ENCODE measurements around the gene CBFA2T3.

The CBFA2T3 gene

DNA sequence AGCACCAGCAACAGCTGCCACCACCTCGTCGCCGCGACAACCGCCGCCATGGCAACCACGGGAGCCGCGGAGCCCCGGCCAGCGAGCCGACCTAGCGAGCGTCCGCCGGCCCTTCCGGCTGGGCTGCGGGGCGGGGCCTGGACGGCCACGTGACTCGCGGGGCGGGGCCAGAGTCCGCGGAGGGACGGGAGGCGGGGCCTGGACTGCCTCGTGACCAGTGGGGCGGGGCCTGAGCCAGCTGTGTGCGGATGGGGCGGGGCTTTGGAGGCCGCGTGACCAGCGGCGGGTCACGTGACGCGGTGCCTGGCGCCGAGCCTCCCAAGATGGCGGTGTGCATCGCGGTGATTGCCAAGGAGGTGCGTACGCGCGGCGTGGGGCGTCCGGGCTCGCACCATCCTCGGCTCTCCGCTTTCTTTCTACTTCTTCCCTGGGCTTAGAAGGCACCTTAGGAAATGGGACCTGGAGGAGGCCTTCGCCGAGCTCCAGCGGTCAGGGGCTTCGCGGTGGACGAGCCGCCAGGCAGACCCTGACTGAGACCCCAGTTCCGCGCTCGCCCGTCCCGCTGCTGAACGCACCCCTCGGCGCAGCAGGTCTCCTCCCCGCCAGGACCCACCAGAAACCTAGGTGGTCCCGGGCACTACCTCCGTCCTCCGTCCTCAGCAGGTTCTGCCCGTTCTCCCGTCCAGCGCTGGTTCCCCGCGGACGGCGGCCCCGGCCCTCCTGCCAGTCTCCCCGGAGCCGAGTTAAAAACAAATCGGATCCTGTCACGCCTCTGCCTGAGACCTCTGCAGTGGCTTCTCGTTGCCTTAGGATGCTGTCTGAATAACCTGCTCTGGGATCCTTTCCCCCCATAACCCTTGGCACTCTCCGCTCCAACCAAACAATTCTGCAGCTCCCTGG lies 119.9 kb downstream of the CBFA2T3 start, which contains the start of the genes GALNS and TRAPPC2L:
GALNS (minus strand) TSS at position 120 of the 900 bp plus-strand sequence; CDS start at position 50, 70 bp downstream.
TRAPPC2L (plus strand) TSS at position 300 of the 900 bp plus-strand sequence; CDS start at position 324, 24 bp downstream.
- peak; percentile 92 for DNase-seq (ENCODE audit: low spot score)

- DNase-seq (ENCODE audit: low spot score): no peak
Measured at GRCh38 chr16:88856122-88856827, 120.7 kb downstream of the CBFA2T3 start.

DNA sequence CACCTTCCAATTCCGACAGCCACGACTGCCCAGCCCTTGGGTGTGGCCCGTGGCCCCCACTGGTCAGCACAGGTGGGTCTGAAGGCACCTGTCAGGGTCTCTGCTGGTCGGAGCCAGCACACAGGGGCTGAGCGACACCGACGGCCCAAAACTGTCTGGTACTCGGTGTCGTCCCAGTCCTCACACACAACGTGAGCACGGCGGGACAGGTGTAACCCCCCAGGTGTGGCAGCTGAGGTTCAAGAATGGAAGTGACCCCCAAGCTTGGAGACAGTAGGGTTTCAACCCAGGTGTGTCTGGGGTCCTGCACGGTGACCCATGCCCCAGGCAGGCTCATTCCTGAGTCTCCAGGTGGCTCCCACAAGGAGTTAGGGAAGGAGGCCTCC lies 121.3 kb downstream of the CBFA2T3 start:
- DNase-seq (ENCODE audit: low spot score): no peak

DNA sequence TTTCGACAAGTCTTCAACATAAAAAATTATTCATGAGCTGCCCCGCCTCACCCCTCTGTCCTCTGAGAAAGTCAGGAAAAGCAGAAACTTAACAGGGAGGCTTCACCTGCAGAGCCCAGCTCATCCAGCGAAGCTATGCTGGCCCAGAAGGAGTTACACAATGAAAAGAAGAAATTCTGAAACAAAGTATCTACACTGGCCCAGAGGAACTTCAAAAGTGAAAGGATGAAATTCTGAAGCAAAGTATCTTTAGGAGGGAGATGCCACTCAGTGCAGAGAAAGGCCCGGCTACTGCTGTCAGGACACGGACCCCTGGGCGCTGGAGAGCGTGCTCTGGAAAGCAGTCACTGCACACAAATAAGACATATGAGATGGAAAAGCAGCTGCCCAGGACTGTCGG lies 121.8 kb downstream of the CBFA2T3 start:
- DNase-seq (ENCODE audit: low spot score): no peak

DNA sequence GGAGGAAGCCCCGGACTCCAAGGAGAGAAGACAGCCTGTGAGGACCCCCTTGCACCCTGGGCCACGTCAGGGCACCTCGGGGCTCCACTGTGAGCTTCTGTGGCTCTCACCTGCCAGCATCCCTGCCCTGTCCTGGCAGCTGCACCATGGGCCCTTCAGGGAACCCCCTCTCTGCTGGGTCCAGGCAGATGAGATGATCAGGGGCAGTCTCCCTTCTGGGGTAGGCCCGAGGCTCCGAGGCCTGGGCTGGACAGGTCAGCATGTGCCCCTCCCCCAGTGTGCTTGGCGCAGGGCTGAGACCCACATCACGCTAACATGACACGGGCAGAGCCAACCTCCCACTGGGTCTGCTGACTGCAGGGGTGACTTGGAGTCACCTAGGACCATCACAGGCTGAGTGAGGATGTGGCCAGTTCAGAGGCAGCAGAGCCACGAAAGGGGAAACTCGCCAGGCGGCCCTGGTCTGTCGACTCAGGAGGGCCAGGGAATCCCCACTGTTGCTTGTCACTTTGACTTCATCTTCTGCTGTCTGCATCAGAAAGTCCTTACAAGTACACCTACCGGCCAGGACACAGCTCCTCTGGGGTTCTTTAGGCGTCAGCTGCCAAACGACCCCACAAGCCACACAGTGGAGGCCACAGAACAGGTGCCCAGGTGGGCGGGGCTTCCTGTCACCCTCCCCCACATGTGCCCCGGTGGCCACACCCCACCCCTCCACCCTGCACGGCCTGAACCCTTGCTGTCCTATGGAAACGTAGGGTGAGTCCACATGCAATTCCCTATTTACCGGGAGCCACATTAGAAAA lies 122.5 kb downstream of the CBFA2T3 start:
- no peak for DNase-seq (ENCODE audit: low spot score)

DNA sequence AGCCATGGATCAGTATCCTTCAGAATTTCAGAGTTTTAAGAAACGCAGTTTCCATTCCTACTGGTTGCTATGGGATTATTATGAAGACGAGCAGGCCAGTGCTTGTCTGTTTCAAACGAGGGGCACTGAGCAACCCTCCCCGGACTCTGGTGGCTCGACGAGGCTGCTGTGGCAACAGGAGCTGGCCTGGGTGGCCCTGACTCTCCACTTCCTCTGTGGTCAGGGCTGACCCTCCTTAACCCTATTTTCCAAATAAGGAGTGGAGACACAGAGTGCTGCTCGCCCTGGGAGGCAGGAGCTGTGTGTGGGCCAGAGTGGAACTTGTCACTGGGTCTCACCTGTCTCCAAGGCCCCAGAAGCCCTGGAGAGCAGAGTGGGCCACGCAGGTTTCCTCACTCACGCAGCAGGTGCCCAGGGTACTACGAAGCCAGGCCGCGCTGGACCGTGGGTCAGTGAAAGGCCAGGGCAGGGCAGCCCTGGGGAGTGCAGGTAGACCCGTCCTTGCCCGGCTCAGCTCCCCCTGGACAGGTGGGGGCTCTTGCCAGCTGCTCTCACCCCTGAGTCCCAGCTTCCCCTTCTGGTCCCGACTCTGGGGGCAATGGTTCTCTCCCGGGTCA lies 123.6 kb downstream of the CBFA2T3 start:
- no peak for DNase-seq (ENCODE audit: low spot score)

DNA sequence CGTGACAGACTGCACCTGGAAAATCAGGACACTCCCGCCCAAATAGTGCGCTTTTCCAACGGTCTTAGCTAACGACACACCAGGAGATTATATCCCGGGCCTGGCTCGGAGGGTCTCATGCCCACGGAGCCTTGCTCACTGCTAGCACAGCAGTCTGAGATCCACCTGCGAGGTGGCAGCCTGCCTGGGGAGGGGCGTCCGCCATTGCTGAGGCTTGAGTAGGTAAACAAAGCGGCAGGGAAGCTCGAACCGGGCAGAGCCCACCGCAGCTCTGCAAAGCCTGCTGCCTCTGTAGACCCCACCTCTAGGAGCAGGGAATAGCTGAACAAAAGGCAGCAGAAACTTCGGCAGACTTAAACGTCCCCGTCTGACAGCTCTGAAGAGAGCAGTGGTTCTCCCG lies 125.4 kb downstream of the CBFA2T3 start:
- no peak for DNase-seq (ENCODE audit: low spot score)

DNA sequence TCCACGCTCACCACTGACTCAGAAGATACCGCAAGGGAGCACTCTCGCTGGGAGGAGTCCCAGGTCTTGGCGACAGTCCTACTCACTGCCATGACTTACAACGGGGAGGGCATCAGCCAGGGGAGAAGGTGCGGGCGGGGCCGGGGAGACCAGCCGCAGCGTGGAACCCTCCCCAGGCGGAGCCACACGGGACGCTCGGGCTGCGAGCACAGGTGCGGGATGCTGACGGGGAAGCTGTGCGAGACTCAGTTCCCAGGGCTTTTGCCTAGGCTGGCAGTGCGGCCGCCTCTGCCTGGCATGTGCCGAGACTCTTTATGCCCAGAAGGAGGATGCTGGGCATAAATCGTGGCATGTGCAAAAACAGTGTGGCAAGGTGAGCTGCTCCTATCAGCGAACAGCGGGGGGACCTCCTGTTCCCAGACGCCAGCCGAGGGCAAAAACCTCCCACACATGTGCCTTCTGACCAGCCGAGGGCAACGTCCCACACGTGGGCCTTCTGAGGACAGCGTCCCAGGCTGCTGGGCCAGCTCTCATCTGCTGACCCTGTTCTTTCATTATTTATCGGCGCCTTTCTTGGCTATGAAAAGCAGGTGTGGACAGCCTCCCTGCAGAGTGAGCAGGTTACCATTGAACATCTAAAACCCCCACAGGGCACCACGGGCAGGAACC lies 126.3 kb downstream of the CBFA2T3 start:
- DNase-seq (ENCODE audit: low spot score): no peak

- no peak for DNase-seq (ENCODE audit: low spot score)
Measured at GRCh38 chr16:88848557-88848956, 128.4 kb downstream of the CBFA2T3 start.

- no peak for DNase-seq (ENCODE audit: low spot score)
Measured at GRCh38 chr16:88847654-88848053, 129.4 kb downstream of the CBFA2T3 start.

GRCh38 chr16:88846088-88846487 lies 130.9 kb downstream of the CBFA2T3 start:
- no peak for DNase-seq (ENCODE audit: low spot score)

DNA sequence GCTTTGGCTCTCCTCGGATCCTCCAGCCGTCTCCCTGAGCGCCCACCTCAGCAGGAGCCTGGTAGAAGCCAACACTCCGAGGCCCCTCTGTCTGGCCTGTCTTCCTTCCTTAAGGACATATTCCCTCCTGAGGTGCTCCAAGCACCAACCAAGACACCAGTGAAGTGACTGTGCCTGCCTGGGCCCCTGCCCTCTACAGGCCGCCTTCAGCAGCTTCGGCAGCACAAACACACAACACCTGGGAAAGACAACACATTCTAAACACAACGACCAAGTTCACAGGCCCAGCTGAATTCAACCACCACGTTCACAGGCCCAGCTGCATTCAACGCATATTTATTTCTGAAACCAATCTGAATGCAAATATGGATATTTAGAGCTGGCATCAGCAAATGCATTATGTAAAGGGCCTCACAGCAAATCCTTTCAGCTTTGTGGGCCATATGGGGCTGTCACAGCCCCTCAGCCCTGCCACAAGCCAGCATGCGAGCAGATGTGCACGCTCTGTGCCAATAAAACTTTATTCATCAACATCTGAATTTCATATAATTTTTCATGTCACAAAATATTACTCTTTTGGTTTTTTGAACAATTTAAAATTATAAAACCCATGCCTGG lies 132.5 kb downstream of the CBFA2T3 start:
- no peak for DNase-seq (ENCODE audit: low spot score)

GRCh38 chr16:88843256-88843655 lies 133.8 kb downstream of the CBFA2T3 start:
- no peak for DNase-seq (ENCODE audit: low spot score)

DNA sequence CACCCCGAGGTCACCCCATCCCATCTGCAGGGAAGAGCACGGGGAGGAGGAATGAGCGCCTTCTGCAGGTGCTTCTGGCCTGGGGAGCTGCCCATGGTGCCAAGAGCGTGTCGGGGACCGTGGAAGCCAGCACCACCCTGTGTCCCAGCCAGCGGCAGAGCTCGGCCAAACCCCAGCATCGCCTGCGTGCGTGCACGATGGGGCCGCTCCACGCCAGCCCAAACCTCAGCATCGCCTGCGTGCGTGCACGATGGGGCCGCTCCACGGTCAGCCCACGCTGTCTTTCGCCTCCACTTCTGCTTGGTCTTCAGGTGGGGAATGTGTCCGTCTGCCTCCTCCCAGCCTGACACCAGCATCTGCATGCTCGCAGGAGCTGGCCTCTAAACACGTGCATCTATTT lies 134.2 kb downstream of the CBFA2T3 start:
- DNase-seq (ENCODE audit: low spot score): no peak

- DNase-seq (ENCODE audit: low spot score): no peak
Measured at GRCh38 chr16:88842308-88842756, 134.7 kb downstream of the CBFA2T3 start.

- no peak for DNase-seq (ENCODE audit: low spot score)
Measured at GRCh38 chr16:88841521-88842307, 135.3 kb downstream of the CBFA2T3 start.

DNA sequence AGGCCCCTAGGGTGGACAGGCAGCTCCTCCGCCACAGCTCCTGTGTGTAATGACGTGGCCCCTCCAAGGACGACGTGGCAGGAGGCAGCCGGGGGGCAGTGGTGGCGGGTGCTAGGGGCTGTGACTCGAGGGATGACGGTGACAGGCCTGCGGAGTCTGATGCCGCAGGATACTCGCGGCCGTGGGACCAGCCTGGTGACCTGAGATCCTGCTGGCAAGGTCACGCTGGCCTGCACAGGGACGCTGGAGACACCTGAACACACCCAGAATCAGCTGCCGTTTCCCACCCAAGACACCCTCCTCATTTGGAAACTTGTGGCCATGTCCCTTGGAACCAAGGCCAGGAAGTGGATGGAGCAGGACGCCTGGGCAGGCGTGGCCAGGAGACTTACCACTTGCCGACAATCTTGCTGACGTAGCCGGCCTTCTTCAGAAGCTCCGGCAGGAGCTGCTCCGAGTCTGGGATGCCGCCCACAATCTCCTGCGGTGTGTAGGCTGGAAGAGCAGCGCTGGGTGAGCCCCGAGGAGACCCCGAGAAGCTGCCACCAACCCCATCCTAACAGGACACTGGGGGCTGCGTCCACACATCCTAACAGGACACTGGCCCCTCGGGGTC lies 136.3 kb downstream of the CBFA2T3 start:
- no peak for DNase-seq (ENCODE audit: low spot score)

- DNase-seq (ENCODE audit: low spot score): no peak
Measured at GRCh38 chr16:88839745-88840599, 137.0 kb downstream of the CBFA2T3 start.

Measured in kidney capillary endothelial cell (primary cell).